ENCODE results near the gene SLC25A51.

SLC25A51 gene

DNA sequence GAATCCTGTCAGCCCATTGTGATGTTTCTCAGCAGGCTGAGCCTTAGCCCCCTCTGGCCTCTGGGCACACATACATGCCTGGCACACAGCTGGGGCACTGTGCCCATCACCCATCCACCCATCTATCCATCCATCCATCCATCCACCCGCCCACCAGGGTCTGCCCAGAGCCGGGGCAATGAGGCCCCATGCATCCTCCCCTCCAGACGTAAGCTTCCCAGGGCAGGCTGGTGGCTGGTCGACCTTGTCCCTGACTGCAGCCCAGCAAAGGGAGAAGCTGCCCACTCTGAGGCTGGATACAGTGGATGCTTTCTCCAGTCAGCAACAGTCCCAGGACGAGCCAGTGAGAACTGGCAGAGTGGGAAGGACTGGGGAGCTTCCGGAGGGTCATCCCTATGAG lies 21.1 kb upstream of the SLC25A51 start:
- no peak for DNase-seq (ENCODE audit: low spot score)
- TF ChIP-seq, protein P1, sequence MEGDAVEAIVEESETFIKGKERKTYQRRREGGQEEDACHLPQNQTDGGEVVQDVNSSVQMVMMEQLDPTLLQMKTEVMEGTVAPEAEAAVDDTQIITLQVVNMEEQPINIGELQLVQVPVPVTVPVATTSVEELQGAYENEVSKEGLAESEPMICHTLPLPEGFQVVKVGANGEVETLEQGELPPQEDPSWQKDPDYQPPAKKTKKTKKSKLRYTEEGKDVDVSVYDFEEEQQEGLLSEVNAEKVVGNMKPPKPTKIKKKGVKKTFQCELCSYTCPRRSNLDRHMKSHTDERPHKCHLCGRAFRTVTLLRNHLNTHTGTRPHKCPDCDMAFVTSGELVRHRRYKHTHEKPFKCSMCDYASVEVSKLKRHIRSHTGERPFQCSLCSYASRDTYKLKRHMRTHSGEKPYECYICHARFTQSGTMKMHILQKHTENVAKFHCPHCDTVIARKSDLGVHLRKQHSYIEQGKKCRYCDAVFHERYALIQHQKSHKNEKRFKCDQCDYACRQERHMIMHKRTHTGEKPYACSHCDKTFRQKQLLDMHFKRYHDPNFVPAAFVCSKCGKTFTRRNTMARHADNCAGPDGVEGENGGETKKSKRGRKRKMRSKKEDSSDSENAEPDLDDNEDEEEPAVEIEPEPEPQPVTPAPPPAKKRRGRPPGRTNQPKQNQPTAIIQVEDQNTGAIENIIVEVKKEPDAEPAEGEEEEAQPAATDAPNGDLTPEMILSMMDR (IDR thresholded peaks at IDR 0.05; ENCODE audit: extremely low read depth, insufficient read depth, missing control alignments): no peak
- in situ Hi-C loops (cut with MboI; ENCODE audit: low pct_unique_long_range_greater_than_20kb, low sequenced_read_pairs, unreplicated experiment): loop anchor here (10.0 kb wide), 1 partner anchor 240 kb away; no protein-coding TSS in a partner anchor

DNA sequence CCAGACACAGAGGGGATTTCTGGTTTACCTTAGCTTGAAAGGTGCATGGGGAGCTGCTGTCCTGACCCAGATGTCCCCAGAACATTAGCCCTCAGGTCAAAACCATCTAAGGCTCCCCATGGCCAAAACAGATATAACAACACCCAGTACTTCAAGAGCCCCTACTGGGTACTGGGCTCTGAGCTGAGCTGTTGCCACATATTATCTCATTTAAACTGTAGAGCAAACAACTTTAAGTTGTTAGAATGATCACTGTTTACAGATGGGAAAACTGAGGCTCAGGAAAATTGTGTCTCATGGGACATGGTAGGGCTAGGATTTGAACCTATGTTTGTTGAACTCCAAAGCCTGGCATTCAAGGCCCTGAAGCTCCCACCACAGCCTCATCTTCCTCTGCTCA lies 20.6 kb upstream of the SLC25A51 start:
- TF ChIP-seq, protein P1 (IDR thresholded peaks at IDR 0.05; ENCODE audit: extremely low read depth, insufficient read depth, missing control alignments): no peak
- DNase-seq (ENCODE audit: low spot score): no peak
- in situ Hi-C loops (cut with MboI; ENCODE audit: low pct_unique_long_range_greater_than_20kb, low sequenced_read_pairs, unreplicated experiment): loop anchor here (10.0 kb wide), 1 partner anchor 240 kb away; no protein-coding TSS in a partner anchor

DNA sequence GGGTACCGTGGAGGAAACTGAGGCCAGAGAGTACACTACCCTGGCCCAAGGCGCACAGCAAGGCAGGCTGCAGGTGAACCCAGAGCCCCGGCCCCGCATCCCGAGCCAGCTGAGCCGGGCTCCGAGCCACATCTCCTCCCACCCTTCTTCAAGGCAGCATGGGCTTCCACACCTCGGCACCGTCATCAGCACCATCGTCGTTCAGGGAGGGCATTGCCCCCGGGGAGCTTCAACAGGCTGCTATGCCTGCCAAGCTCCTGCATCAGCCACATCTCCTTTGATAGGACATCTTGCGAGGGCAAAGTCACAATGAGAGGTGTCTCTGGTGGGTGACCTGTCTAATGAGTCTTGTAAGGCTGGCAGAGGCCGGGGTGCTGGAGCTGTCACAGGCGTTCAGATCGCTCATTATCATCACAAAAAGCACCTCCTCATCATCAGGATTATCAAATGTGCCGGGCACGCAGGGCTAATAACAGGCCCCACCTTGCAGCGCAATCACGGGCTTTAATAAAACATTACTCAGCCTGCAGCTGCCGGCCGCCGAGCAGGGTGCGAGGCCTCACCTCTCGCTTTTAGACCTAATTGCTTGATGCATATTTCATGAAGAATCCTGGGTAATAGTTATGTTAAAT lies 20.0 kb upstream of the SLC25A51 start:
- TF ChIP-seq, protein P1 (IDR thresholded peaks at IDR 0.05; ENCODE audit: extremely low read depth, insufficient read depth, missing control alignments): no peak
- no peak for DNase-seq (ENCODE audit: low spot score)
- in situ Hi-C loops (cut with MboI; ENCODE audit: low pct_unique_long_range_greater_than_20kb, low sequenced_read_pairs, unreplicated experiment): loop anchor here (10.0 kb wide), 1 partner anchor 241 kb away; no protein-coding TSS in a partner anchor

DNA sequence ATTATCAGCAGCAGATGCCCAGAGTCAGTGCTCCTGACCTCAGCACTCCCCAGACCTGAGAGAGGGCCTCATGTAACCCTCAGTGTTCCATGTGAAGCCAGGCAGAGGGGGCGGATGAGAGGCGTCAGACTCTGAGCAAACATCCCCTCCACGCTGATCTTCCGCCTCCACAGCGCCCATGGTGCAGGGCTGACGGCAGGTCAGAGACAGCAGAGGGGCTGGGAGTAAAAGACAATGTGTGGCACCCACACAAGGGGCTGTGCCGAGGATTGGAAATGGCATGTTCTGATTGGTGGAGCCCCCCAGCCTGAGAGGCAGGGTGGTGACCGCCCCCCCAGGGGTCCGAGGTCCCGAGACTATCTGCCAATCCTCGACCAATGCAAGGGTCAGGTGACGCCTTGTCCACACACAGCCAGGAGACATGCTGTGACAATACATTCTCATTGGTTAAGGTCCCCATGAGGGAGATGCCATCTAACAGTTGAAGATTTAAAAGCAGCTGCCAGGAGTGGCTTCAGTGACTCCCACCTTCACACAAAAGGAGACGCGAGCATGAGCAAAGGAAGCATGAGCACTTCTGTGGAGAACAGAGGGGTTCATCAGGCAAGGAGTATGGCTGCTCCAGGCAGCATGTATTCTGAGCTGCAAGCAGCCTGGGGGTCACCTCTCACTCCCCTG lies 19.3 kb upstream of the SLC25A51 start:
- in situ Hi-C loops (cut with MboI; ENCODE audit: low pct_unique_long_range_greater_than_20kb, low sequenced_read_pairs, unreplicated experiment): loop anchor here (10.0 kb wide), 1 partner anchor 242 kb away; no protein-coding TSS in a partner anchor

DNA sequence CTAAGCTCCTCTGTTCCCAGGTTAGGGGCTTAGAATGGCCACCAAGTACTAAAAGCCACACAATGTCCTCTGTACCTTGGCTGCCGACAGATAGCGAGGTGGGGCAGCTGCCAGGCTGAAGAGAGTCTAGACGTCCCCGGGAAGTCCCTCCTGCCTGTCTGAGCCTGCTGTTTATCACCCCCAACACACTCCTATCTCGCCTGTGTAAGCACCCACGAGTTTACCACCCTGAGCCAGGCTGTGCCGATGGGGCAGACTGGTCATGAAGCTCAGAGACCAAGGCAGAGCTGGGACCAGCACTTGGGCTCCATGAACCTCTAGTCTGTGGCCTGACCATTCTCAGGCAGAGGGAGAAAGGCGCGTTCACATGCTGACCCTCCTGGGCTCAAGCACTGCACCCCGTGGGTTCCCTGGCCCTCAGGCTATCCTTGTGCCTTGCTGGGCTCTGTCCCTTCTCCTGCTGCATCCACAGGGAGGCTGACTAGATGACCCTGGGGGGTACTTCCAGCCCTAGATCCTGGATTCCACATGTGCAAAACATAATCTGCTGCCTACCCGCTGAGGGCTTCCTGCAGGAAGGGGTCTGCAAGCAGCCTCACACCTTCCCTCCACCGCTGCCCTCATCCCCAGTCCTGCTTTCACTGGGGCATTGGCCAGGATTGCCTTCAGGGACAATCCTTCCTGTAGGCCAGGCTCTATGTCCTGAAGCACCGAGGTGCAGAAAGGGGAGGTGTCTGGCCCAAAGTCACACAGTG lies 18.6 kb upstream of the SLC25A51 start:
- TF ChIP-seq, protein P1 (IDR thresholded peaks at IDR 0.05; ENCODE audit: extremely low read depth, insufficient read depth, missing control alignments): no peak
- no peak for DNase-seq (ENCODE audit: low spot score)
- in situ Hi-C loops (cut with MboI; ENCODE audit: low pct_unique_long_range_greater_than_20kb, low sequenced_read_pairs, unreplicated experiment): loop anchor here (10.0 kb wide), 1 partner anchor 242 kb away; no protein-coding TSS in a partner anchor

More for the DNA sequence above, 19.3 kb upstream of the SLC25A51 start:
- DNase-seq (ENCODE audit: low spot score): no peak
- TF ChIP-seq, protein P1 (IDR thresholded peaks at IDR 0.05; ENCODE audit: extremely low read depth, insufficient read depth, missing control alignments): no peak

DNA sequence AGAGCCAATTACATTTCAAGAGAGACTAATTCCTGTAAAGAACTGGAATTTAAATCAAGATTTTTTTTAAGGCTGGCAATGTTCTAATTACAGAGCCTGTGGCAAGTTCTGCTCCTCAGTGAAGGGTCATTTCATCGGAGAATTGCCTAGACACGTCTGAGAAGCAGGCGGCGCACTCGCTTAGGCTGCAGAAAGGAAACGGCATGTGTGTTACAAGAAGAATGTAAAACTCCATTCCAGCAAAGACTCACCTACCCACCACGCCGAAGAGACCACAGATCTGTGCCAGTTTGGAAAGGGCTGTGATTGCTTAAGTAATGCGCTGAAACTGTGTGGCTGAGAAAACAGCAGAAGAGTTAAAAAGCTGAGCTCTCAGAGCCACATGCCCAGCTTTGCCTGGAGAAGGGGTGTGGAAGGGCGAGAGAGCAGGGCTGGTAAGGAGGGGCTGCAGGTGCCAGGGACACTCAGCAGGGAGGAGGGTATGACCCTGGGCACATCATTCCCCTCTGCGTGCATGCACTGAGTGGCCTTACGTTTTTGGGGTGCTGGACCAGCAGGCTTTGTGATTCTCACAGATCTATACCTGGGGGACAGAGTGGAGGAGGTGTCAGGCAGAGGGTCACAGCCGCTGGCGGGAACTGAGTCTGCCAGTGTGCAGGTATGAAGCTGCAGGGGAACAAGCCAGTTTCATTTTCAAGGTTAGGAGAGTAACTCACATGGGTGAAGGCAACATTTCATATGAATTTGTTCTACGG lies 17.8 kb upstream of the SLC25A51 start:
- in situ Hi-C loops (cut with MboI; ENCODE audit: low pct_unique_long_range_greater_than_20kb, low sequenced_read_pairs, unreplicated experiment): loop anchor here (10.0 kb wide), 1 partner anchor 243 kb away; no protein-coding TSS in a partner anchor
- DNase-seq (ENCODE audit: low spot score): no peak
- TF ChIP-seq, protein P1 (IDR thresholded peaks at IDR 0.05; ENCODE audit: extremely low read depth, insufficient read depth, missing control alignments): no peak
